GM12878 (cell line): ENCODE results near the gene EXOC3L4. TPM values are rescaled to one million over a fixed set of nuclear protein-coding genes. Genes with fewer than 3 reads are reported as not detected.

ENCODE experiments used
- EZH2 ChIP-seq: IDR thresholded peaks from 2 replicates; pipeline ENCODE4 v1.6.1; 2012; ENCODE audit warnings: low read depth, mild to moderate bottlenecking, control low read depth, inconsistent platforms, low read length, borderline replicate concordance; ENCODE audit not compliant: control insufficient read depth
- HDAC2 ChIP-seq: fragments of 200-600 bp; sonication (generic); IDR thresholded peaks from 2 replicates; pipeline ENCODE4 v1.6.1; 2017
- RB1 ChIP-seq: fragments of 450-650 bp; formaldehyde crosslinking; IDR thresholded peaks from 2 replicates; pipeline ENCODE4 v1.6.1; 2017; ENCODE audit warnings: mild to moderate bottlenecking, borderline replicate concordance
- REST ChIP-seq: IDR thresholded peaks from 2 replicates; pipeline ENCODE4 v1.6.1; 2012; ENCODE audit warnings: mild to moderate bottlenecking, low read depth, low read length
- SMAD5 ChIP-seq: IDR thresholded peaks from 2 replicates; pipeline ENCODE4 v1.6.1; 2016; ENCODE audit warnings: antibody characterized with exemption, low read depth
- TCF12 ChIP-seq: IDR thresholded peaks from 2 replicates; pipeline ENCODE4 v1.6.1; 2011; ENCODE audit warnings: low read depth, mild to moderate bottlenecking, low read length
- ZNF687 ChIP-seq: fragments of 450-650 bp; IDR thresholded peaks from 2 replicates; pipeline ENCODE4 v1.6.1; 2017; ENCODE audit warnings: mild to moderate bottlenecking, moderate library complexity
- ZZZ3 ChIP-seq: IDR thresholded peaks from 2 replicates; pipeline ENCODE4 v1.6.1; 2011; ENCODE audit warnings: low read depth; ENCODE audit not compliant: control insufficient read depth, insufficient read length
- polyA plus RNA-seq, 11 experiments: library from polyadenylated mRNA; depleted of rRNA in 4 of 11; unstranded in 6 of 11; stranded (reverse) in 5 of 11; fragments of >200 nt; fragmentation: Nextera tagmentation in 4 of 11; fragmentation: Illumina TruSeq in 1 of 11; extraction: Ambion mirVana in 4 of 11; extraction: Trizol in 1 of 11; gene quantifications; 1 replicate in 1 of 11; 2 replicates in 10 of 11; pipeline versions ENCODE4 v1.2.1 to v1.2.3, GENCODE V29; 2011 to 2016; ENCODE audit warnings: inconsistent platforms in 2 of 11, missing spikeins in 2 of 11, low read depth in 1 of 11
- total RNA-seq, 4 experiments: library from RNA; depleted of rRNA in 3 of 4; stranded (reverse); fragments of >200 nt in 3 of 4; fragmentation: Illumina TruSeq in 1 of 4; extraction: Trizol in 1 of 4; gene quantifications; 2 replicates each; pipeline versions ENCODE4 v1.2.1 to v1.2.3, GENCODE V29; 2013 to 2021
- TF ChIP-seq, protein P1 (sequence below): fragments of 450-650 bp; formaldehyde crosslinking; IDR thresholded peaks from 2 replicates; pipeline ENCODE4 v1.4.0; 2020; ENCODE audit warnings: mild to moderate bottlenecking, moderate library complexity
- TF ChIP-seq, protein P2 (sequence below): IDR thresholded peaks from 2 replicates; pipeline ENCODE4 v1.6.1; 2012; ENCODE audit warnings: low read depth, low read length, improper control_type of control experiment
- TF ChIP-seq, protein P3 (sequence below), 3 experiments: IDR thresholded peaks in 2 of 3; conservative IDR thresholded peaks in 1 of 3; 2 replicates each; pipeline ENCODE4 v1.5.1; 2011; ENCODE audit warnings: low read depth in 3 of 3, low read length in 3 of 3, mild to moderate bottlenecking in 3 of 3, control low read depth in 2 of 3, moderate library complexity in 2 of 3, inconsistent platforms in 1 of 3, mixed read lengths in 1 of 3; ENCODE audit not compliant: control insufficient read depth in 2 of 3, insufficient read depth in 1 of 3; ENCODE audit errors: extremely low read depth in 1 of 3
- TF ChIP-seq, protein P4 (sequence below): fragments of 450-650 bp; IDR thresholded peaks from 2 replicates; pipeline ENCODE4 v1.6.1; 2017; ENCODE audit warnings: low read depth, mild to moderate bottlenecking, moderate library complexity

Gene EXOC3L4
- total and polyA plus RNA-seq, 10 of the 15 experiments (the other 5 are each of a cell fraction or from before 2014, with no cell fraction given) = not detected

GRCh38 chr14:103111232-103111868, 16.8 kb downstream of the EXOC3L4 start (continued):
- TF ChIP-seq, protein P1, sequence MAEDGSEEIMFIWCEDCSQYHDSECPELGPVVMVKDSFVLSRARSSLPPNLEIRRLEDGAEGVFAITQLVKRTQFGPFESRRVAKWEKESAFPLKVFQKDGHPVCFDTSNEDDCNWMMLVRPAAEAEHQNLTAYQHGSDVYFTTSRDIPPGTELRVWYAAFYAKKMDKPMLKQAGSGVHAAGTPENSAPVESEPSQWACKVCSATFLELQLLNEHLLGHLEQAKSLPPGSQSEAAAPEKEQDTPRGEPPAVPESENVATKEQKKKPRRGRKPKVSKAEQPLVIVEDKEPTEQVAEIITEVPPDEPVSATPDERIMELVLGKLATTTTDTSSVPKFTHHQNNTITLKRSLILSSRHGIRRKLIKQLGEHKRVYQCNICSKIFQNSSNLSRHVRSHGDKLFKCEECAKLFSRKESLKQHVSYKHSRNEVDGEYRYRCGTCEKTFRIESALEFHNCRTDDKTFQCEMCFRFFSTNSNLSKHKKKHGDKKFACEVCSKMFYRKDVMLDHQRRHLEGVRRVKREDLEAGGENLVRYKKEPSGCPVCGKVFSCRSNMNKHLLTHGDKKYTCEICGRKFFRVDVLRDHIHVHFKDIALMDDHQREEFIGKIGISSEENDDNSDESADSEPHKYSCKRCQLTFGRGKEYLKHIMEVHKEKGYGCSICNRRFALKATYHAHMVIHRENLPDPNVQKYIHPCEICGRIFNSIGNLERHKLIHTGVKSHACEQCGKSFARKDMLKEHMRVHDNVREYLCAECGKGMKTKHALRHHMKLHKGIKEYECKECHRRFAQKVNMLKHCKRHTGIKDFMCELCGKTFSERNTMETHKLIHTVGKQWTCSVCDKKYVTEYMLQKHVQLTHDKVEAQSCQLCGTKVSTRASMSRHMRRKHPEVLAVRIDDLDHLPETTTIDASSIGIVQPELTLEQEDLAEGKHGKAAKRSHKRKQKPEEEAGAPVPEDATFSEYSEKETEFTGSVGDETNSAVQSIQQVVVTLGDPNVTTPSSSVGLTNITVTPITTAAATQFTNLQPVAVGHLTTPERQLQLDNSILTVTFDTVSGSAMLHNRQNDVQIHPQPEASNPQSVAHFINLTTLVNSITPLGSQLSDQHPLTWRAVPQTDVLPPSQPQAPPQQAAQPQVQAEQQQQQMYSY (CRISPR knock-in tag) = no peak
- TF ChIP-seq RB1 = no peak
- TF ChIP-seq, protein P2, sequence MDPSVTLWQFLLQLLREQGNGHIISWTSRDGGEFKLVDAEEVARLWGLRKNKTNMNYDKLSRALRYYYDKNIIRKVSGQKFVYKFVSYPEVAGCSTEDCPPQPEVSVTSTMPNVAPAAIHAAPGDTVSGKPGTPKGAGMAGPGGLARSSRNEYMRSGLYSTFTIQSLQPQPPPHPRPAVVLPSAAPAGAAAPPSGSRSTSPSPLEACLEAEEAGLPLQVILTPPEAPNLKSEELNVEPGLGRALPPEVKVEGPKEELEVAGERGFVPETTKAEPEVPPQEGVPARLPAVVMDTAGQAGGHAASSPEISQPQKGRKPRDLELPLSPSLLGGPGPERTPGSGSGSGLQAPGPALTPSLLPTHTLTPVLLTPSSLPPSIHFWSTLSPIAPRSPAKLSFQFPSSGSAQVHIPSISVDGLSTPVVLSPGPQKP = no peak
- TF ChIP-seq REST = no peak
- TF ChIP-seq, protein P3, sequence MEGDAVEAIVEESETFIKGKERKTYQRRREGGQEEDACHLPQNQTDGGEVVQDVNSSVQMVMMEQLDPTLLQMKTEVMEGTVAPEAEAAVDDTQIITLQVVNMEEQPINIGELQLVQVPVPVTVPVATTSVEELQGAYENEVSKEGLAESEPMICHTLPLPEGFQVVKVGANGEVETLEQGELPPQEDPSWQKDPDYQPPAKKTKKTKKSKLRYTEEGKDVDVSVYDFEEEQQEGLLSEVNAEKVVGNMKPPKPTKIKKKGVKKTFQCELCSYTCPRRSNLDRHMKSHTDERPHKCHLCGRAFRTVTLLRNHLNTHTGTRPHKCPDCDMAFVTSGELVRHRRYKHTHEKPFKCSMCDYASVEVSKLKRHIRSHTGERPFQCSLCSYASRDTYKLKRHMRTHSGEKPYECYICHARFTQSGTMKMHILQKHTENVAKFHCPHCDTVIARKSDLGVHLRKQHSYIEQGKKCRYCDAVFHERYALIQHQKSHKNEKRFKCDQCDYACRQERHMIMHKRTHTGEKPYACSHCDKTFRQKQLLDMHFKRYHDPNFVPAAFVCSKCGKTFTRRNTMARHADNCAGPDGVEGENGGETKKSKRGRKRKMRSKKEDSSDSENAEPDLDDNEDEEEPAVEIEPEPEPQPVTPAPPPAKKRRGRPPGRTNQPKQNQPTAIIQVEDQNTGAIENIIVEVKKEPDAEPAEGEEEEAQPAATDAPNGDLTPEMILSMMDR (IDR thresholded peaks at IDR 0.05 in 2 of 3, conservative IDR thresholded peaks at IDR 0.05 in 1 of 3; ENCODE audit: control insufficient read depth in 2 of 3, extremely low read depth in 1 of 3, insufficient read depth in 1 of 3, low read depth in 3 of 3, low read length in 3 of 3) = no peak
- TF ChIP-seq ZNF687 = peak; percentile 62
- TF ChIP-seq, protein P4, sequence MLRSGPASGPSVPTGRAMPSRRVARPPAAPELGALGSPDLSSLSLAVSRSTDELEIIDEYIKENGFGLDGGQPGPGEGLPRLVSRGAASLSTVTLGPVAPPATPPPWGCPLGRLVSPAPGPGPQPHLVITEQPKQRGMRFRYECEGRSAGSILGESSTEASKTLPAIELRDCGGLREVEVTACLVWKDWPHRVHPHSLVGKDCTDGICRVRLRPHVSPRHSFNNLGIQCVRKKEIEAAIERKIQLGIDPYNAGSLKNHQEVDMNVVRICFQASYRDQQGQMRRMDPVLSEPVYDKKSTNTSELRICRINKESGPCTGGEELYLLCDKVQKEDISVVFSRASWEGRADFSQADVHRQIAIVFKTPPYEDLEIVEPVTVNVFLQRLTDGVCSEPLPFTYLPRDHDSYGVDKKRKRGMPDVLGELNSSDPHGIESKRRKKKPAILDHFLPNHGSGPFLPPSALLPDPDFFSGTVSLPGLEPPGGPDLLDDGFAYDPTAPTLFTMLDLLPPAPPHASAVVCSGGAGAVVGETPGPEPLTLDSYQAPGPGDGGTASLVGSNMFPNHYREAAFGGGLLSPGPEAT = peak; percentile 87
- no peak for TF ChIP-seq EZH2
- TF ChIP-seq SMAD5 = no peak
- no peak for TF ChIP-seq ZZZ3
- peak; percentile 69 for TF ChIP-seq TCF12
- TF ChIP-seq HDAC2 = no peak
